EH (cell line): Measurements from ENCODE around the gene ZNF345.

Experiments used
- DNase-seq: peaks from one replicate; pipeline ENCODE4 v3.0.0-alpha.2; 2015; ENCODE audit warnings: low read depth

Gene ZNF345

DNA sequence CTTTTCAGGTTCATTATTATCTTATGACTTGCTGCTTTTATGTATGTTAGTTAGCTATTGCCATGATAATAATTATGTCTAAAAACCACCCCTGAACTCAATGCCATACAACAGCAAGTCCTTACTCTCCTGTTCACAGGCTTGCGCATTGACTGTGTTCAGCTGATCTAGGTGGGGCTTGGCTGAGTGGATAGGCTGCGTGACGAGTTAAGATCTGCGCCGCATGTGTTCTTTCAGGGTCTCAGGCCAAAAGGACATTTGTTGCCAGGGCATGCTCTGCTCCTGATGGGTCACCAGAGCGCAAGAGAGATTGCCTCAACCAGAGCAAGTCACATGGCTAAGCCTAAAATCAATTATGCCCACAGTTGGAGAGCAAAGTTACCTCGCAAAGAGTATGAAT lies 66.3 kb downstream of the ZNF345 start:
- DNase-seq = peak; percentile 28

DNA sequence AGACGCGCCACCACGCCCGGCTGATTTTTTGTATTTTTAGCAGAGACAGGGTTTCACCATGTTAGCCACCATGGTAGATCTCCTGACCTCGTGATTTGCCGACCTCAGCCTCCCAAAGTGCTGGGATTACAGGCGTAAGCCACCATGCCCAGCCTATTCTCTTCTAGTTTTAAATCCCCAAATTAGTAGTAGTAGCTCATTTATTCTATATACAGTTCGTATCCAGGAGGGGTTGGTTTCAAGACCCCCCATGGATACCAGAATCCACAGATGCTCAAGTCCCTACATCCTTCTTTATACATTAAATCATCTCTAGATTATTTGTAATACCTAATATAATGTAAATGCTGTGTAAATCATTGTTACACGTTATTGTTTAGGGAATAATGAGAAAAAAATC lies 67.4 kb downstream of the ZNF345 start:
- no peak for DNase-seq
